ENCODE results near the gene SCFD2.
A peak's percentile ranks its signal among the peaks of the same experiment; 100 is the strongest.

Gene SCFD2

DNA sequence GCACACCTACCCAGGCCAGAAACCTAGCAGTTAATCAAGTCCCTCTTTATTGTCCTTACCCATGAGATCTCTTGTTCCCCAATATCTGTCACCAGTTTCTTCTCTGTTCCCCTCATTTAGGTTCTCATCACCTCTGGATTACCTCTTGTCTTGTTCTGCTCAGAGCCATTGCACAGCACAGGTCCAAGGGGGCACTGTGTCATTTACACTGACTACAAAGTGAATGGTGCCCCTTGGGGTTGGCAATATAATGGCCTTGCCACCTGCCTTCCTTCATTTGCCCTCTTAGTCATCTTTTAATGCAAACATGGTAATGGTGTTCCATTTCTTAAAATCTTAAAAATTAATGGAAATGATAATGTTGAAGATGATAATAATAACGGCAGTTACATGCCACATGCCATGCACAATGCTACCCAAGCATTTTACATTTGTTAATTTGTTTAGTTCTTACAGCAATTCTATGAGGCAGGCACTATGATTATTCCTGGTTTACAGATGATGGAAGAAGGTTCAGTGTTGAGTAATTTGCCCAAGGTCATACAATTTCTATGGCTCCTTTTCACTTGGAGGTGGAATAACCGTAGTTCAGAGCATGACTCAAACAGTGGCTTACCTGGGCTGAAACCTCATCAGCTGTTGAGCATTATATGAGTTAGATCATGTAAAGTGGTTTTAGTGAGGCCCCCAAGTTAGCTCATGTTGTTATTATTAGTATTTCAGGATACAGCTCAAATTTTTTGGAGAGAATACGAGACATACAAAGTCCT is 385.9 kb downstream of the SCFD2 start:
- DNase-seq: no peak

DNA sequence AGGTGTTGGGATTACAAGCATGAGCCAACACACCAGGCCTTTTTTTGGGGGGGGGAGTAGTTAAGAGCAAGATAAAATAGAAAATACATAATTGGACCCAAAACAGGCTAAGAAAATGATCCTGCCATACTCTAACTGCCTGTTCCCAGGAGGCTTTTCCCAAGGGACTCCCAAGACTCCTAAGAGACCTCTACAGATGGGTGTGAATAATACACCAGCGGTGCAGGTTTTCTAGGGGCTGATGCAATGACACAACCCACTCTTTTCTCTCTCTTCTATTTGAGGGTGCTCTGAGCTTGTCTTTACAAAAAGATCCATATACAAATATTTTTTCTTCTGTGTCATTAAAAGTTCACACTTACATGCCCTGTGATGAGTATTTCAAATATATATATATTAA is 386.8 kb downstream of the SCFD2 start:
- no peak for DNase-seq

DNA sequence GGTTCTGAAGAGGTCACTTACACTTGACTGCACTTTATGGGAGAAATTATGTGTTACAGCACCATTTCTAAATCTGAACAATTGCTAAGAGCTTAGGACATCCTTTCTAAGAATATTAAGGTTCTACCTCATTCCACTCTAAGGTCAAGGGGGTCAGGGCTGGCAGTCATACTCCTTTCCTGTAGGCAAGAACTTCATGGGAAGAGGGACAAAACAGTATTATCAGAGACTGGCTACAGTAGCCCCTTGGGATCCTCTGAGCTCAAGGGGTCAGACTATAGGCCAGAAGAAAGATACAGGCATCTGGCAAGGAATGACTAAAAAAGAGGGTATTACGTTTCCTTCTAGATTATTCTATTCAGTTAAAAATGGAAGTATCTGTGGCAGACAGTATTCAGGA is 388.6 kb downstream of the SCFD2 start:
- DNase-seq: no peak

DNA sequence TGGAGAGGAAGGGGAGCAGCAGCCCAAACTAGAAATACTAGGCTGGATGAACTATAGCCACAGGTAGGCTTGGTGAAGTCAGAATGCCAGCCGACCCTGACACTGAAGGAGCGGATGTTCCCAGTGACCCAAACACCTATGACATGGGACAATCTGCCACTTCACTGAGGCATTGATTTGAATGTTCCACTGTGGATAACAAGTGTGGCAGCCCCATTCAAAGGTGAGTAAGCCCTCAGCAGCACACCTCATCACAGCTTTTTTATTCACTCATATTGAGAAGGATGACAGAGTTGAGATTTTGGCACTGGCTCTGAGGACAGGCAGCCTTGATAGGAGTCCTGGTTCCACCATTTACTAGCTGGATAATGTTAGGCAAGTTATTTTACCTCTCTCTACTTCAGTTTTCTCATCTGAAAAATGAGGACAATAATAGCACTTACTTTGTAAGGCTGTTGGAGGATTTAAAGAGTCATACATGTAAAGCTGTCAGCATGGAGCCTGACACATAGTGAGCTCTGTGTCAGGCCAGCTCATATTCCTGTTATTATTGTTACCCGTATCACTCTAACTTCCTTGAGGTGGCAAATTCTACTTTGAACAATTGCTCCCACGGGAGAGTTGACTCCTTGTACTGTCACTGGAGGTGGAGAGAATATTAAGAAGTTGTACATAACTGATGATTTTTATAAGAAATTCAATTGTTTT is 389.2 kb downstream of the SCFD2 start:
- no peak for DNase-seq

DNA sequence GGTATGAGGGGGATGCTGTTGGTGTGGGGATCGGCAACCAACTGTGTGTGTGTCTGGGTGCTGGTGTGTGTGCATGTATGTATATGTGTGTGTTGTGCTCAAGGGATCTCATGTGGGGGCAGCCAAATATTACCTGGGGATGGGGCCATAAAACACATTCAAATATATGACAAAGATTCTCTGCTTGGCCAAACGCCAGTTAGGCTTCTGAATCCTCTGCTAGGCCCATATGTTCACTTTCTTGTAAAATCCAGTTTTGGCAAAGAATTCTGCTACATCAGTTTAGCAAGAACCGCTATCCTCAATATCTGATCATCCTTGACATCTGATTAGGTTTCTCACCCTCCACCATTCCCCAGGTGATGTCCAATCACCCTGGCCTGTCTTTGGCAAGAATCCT is 397.2 kb downstream of the SCFD2 start:
- no peak for DNase-seq

DNA sequence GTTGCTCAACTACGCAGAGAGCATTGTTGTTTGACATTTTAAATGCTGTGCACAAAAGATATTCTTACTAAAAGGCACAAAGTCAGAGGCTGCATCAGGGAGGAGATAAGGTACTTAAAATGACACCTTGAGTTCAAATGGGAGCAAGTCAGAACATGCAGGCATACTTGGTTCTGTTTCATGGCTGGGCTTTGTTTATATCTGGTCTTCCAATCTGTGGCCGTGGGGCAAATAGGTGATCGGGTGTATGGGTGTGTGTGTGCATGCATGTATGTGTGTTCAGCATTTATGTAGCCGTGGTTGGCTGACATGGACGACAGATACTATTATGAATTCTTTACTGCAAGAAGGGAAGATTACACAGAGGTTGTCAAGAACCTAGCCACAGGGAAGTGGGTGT is 397.6 kb downstream of the SCFD2 start:
- no peak for DNase-seq

DNA sequence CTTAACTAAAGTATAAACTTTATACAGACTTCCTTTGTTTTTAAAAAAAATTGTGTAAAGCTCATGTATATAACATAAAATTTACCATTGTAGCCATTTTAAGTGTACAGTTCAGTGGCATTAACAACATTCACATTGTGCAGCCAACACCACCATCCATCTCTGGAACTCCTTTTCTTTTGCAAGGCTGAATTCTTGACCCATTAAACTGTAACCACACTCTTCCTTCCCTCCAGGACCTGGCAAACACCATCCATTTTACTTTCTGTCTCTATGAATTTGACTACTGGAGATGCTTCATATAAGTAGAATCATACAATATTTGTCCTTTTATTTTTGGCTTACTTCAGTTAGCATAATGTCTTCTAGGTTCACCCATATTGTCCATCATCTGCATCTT is 399.1 kb downstream of the SCFD2 start:
- no peak for DNase-seq

DNA sequence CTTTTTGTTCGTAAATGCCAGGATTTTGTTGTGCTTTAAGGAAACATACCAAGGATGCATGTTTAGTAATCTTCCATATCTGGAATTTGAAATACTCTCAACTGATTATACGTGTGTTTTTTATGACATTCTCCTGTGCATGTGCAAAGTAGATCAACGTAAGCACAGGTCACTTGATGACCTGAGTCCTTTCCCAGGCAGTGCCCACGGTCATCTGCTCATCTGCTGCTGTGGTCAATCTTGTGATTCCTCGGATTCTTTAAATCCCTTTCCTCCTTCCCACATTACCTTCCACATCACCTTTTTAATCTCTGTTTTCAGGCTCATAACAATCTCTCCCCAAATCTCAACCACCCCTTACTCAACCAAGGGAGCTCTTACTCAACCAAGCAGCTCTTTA is 399.7 kb downstream of the SCFD2 start:
- DNase-seq: no peak

DNA sequence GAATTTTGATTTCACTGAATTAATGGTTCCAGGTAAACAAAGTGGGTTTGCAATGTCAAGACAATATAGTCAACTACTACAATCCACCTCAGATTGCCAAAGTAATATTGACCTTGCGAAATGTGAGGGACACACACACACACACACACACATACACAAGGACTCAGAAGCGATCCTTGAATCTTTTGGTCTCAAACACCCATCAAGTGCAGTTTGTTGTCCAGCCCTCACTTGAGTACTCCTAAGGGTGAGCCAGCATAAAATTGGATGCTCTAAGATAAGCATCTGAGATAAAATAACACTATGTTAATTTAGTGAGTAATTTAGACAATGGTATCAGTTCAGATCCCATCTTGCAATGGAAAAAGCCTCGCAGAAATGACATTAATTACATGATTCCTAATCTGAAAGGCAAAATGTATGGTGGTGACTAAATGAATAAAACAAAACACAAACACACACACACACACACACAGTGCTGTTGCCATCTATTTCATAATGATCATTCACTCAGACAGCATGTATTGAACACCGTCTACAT is 401.2 kb downstream of the SCFD2 start:
- no peak for DNase-seq

DNA sequence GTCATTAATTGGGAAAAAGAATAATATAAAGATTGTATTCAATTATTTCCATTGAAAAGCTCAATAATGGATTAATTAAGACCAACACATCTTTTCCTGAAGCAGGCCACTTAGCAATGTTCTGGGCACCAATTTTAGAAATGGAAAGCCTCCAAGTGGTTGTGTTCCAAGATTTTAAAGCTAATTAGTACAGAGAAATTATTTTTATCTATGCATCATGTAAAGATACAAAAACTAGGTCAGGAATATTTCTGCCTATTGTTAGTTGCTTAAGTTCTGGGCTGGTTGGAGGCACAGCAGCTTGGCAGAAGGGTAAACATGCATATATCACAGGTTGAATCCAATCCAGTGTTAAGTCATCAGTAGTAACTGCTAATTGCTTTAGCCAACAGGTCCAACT is 401.9 kb downstream of the SCFD2 start:
- no peak for DNase-seq

DNA sequence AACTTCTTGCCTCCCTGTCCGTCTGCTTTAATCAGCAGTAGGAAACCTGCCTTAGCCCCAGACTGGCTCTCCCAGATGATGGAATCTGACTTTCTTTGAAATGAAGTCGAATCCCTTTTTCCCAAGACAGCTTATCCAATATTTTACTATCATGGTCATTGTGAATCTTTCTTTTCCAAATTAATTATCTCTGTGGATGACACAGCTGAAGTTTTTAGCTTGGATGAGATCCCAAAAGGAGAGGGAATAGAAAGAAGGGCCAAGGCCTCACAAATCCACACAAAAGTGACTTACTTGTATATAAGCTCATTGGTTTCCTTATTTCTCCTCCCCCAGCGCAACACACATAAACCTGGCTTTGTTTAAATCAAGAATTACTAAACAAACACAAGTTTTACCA is 403.1 kb downstream of the SCFD2 start:
- no peak for DNase-seq

DNA sequence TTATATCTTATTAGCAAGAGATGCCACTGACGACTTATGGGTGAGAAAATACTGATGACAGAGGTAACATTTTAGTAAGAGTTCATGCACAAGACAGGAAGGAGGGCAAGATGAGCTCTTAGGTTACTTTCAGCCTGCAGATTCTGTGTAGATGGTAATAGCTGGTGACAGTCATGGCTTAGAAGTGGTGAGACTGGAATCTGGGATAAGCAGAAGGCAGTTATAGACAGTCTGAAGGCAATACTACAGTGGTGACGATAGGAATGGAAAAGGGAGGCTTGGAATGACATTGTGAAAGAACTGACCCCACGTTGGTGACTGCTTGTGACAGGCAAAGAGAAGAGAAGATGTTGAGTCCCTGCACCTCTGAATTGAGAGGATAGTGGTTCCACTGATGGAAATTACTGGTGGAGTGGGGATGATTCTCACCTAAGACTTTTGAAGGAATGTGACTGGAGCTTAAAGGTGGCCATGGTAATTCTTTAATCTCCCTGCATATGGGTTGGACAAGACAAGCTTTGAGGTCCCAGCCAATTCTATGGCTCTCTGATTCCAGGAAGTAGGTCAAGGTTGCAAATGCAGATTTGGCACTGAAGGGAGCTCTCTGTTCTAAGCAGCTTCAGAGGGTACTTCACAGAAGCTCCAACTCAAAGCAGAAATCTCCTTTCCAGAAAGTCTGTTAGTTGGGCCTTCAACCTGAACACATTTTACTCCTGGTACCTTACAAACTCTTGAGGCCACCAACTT is 404.0 kb downstream of the SCFD2 start:
- DNase-seq: no peak

DNA sequence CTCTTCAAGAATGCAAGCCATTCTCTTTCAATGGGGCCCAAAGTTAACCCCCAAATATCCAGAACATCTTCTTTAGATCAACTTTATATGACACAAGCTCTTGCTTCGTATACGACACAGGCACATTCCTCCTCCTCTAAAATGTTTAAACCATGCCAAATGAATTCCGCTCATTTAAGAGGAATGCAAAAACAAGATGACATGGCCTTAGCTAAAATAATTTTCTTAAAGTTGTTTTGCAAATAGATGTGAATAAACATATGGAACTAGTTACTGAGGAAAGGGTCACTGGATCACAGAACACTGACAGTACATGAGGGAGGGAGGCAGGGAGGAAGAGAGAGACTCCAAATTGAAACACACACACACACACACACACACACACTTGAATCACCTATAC is 406.3 kb downstream of the SCFD2 start:
- peak; percentile 89 for DNase-seq

DNA sequence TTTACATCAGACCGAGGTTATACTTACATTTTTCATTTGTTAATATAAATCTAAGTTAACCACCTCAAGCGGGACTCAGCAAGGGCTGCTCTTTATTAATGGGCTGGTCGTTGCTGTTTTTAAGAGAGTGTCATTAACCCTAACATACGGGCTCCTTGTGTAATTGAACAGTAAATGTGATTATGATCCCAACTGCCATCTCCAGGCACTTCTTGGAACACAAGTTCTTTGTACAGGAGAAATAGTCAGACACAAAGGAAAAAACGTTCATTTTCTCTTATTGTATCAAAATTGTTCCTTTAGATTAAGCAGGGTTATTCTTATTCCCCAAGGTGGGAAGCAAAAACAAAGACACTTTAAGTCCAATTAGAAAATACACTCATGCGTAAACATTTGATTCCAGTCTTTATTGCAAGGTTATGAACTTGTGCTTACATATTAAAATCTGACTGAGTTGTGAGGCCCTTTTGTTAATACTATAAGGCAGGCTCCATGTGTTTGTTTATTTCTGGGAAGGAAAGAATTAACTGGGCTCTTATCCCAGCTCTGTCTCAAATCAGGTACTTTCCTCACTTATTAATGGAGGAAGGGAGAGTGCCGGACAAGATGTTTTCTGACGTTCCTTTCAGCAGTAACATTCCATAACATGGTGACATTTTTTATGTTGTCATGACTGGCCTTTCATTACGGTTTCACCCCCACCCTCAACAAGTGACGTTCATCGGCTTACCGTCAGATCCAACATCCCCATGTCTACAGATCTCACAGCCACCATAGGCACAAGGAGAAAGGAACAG is 407.8 kb downstream of the SCFD2 start:
- DNase-seq: no peak

DNA sequence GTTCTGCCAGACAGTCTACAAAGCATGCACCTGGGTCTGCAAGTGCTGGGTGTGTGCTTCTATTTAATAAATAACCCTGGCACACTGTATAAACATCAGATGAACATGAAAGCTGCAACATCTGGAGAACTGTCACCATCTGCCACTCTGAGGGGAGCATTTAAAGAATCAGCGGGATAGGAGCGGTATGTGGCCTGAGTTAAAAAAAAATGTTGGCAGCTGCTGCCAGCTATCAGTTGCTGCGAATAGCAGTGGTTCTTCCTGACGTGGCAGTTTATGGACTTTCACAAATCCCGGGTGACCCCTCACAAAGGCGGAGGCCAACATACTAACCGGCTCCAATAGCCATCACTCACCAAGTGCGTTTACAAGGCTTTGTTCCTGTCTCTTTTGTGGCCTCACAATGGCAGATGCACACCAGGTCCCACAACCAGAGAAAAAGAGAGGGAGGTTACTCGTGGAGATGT is 408.6 kb downstream of the SCFD2 start:
- peak; percentile 51 for DNase-seq

DNA sequence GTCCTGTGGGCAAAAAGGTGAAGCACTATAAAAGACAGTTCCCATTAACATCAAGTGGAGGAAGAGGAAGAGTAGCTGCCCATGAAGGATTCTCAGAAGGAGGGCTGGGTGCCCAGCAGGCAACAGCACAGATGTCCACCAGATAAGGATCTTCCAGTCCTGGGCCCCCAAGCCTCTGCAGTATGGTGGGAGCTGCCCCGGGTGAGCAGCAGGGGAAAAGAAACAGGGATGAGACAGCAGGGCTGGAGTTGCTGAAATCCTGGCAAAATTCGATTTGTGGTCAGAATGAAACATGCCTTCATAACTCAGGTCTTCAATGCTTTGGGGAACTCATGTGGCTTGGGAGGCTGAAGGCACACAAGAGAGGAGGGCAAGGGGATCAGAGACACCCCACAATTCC is 409.2 kb downstream of the SCFD2 start:
- peak; percentile 42 for DNase-seq

DNA sequence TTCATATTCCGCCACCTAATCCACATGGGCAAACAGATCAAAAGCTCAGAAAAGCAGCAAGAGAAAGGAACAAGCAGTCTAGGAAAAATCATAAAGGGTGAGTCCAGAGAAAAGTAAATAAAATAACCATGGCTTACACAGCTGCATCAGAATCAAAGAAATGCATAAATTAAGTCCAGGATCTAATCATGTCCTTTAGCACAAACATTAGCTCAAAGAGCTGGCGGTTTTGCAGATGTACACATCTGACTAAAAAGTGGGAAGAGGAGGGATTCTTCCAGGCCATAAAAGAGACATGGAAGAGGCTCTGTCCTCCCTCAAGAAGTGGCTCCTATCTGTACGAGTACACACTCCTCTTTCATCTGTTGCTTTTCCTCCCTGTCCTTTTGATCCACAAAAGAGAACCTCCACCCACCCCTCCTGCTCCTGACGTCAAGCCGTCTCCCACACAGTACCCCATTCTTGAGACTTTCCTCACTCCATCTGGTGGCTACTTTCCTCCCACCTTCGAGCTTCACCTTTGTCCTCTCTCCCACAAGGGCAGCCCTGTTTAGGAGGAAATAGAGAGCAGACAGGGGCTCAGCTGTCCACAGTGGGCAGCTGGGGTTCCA is 411.2 kb downstream of the SCFD2 start:
- no peak for DNase-seq

DNA sequence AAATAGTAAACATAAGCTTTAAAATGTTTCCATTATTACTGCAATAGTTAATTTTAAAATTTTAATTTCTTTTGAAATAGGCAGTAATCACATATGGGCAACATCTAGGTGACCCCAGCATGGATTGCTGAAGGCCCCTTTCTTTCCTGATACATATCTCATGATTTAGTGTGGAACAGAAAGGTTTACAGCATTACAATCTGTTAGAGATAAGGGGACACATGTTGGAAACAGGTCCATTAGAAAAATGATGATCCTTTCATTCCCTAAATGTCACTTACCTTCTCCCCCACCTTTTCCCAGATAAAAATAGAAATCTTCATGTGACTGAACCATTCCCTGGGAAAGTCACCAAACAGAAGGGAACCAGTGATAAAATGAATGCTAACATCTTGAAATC is 413.3 kb downstream of the SCFD2 start:
- no peak for DNase-seq

DNA sequence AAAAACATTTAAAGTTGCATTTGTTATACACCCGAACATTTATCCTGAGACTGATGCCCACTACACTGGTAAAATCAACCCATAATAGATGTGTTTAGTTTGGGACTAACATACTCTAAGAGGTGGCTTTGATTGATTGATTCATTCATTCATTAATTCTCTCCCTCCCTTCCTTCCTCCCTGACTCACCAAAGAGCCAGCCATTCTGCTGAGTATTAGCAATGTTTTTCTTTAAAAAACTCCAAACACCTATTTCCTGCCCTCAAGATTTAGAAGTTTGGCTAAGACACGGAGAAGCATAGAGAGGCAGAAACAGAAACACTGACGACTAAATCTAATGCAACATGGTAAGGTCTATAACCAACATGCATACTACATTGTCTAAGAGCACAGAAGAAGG is 414.8 kb downstream of the SCFD2 start:
- DNase-seq: no peak

DNA sequence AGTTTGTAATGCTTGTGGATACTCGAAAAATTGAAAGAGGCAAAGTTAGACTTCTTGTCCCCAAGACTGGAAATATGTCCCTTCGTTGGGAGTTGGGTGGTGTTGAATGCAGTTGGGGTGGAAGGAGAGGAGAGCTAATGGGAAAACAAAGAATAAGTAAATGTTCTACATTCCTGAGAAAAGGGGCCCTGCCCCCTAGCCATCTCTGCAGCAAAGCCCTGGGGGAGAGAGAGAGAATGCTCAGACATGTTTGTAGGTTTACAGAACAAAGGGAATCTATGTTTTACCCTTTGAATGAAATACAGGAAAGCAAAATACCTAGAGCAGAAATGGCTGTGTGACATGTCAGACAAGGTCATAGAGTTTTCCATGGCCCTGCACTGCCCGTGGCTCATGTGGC is 415.6 kb downstream of the SCFD2 start:
- DNase-seq: no peak

DNA sequence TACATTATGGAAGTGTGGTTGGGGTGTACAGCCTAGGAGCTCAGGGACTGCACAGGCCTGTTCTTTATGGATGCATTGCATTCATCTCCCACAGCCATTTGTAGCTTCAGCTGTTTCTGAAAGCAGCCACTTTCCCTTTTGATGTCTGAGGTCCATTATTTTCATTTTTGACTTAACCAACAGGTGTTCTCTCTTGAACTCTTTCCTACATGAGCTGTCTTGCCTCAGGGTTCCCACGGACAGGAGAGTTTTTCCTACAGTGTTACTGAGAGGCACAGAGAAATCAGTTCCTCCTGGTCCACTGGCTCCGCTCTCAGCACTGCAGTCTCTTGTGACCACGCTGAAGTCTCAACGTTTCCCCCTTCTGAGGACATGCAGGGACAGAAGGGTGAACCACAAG is 416.5 kb downstream of the SCFD2 start:
- no peak for DNase-seq

DNA sequence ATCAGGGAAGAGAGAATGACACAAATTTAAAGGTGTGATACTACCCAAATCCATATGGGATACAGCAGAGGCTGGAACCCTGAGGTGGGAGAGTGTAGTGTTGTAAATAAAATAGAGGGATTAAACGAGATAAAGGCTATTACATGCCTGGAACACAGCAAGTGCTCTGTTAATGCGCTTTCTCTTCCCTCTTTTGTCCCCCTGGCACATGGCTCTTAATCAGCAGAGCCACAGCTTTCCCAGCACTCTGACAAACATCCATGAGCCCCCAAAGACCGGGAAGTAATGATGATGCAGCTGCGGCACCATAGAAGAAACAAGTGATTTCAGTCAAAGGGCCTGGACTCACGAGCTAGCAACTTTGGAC is 417.8 kb downstream of the SCFD2 start:
- no peak for DNase-seq
